ENCODE measurements around the gene AURKAIP1. TPM values are rescaled to one million over a fixed set of nuclear protein-coding genes. Genes with fewer than 3 reads are reported as not detected.
A peak's percentile ranks its signal among the peaks of the same experiment; 100 is the strongest.

The AURKAIP1 gene
- total and polyA plus RNA-seq, 9 of the 15 experiments (the other 6 are each of a cell fraction or from before 2014, with no cell fraction given), result 7.8 to 478 (median 92.0) TPM

DNA sequence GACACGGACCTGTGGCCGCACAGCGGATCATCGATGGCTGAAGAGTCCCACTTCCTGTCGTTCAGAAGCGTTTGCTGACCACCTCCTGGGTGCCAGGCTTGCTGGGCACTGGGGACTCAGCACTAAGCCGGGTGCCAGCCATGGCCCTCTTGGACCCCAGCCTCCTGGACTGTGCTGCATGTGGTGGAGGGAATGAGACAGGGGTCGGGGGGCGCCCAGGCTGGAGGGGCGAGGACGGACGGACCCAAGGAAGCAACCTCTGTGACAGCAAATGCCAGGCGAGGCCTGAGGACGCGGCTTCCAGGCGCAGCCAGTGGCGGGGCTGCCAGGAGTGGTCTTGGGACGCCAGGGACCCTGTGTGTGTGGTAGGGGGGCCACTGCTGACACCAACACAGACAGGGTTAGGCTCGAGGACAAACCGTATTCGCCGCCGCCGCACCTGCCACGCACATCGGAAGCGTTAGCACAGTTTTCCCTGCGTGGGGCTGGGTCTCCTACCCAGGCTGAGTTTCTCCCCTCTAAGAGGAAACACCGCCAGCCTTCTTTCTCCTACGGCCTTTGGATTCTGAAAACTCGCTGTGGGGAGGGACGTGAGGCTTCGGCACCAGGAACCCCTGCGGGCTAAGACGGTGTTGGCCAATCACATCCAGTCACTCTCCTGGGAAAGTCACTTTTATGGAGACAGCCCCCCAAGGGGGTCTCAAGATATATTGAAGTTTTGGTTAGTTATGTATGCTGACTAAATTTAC lies 13.6 kb downstream of the AURKAIP1 start (continued):
- TF ChIP-seq, protein P1, sequence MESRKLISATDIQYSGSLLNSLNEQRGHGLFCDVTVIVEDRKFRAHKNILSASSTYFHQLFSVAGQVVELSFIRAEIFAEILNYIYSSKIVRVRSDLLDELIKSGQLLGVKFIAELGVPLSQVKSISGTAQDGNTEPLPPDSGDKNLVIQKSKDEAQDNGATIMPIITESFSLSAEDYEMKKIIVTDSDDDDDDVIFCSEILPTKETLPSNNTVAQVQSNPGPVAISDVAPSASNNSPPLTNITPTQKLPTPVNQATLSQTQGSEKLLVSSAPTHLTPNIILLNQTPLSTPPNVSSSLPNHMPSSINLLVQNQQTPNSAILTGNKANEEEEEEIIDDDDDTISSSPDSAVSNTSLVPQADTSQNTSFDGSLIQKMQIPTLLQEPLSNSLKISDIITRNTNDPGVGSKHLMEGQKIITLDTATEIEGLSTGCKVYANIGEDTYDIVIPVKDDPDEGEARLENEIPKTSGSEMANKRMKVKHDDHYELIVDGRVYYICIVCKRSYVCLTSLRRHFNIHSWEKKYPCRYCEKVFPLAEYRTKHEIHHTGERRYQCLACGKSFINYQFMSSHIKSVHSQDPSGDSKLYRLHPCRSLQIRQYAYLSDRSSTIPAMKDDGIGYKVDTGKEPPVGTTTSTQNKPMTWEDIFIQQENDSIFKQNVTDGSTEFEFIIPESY (CRISPR knock-in tag; IDR thresholded peaks at IDR 0.05), result 0 out of 2 replicates have a peak, but pooled peaks have one; percentile 28

DNA sequence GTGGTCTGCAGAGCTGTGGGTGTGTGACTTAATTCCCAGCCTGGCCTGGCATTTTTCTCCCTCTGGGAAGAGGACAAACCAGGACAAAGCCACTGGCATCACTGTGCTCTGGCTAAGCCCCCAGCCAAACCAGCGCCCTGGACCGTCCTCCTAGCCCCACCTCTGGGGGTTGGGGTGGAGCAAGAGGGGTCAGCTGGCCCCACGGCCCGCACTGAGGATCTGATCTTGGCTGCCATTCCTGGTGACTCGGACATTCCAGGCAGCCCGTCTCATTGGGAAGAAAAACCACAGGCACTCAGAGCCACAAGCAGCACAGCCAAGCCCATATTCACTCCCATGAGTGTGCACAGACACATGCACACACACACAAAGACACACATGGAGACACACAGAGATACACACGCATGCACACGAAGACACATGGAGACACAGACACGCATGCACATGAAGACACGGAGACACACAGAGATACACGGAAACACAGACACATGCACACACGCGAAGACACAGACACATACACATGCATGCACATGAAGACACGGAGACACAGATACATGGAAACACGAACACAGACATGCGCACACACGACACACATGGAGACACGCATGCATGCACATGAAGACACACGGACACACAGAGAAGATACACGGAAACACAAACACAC lies 14.4 kb downstream of the AURKAIP1 start:
- DNase-seq (ENCODE audit: extremely low read depth in 1 of 4, low spot score in 3 of 4), result no peak
- peaks cover 19 to 64% of the 10 kb centered on the region in 2 experiments for H3K4me1 ChIP-seq (replicated peaks in 1 of 2; ENCODE audit: control insufficient read depth in 2 of 2, insufficient read depth in 2 of 2, low read length in 2 of 2)
- ChIA-PET CTCF (ENCODE audit: low intra/inter-chr PET ratio) (no interaction called here), POLR2A (no interaction called here)
- H4K20me1 ChIP-seq (replicated peaks; ENCODE audit: control insufficient read depth, insufficient read depth, low read length), result no peaks in the 10 kb centered on the region
- intact Hi-C loops (cut with micrococcal nuclease) (no loop called here), in situ Hi-C loops (cut with MboI) (loop anchor here (10.0 kb wide), 1 partner anchor 554 kb away; the partner anchor contains the start of genes CALML6 and TMEM52)
- no peak for ATAC-seq
- 70% methylated on average over 20 of the region's 20 CpGs for WGBS (ENCODE audit: insufficient coverage, low coverage, missing lambda C conversion rate)
- no peak overlapping the region for H3K4me3 ChIP-seq
- H3K9ac ChIP-seq (ENCODE audit: insufficient read depth in 1 of 2, low read depth in 2 of 2, low read length in 2 of 2), result no peak overlapping the region; a peak in 1 of 4 replicates
- BruUV-seq (replicated peaks), result no TSS peak
- no peak overlapping the region for H3K4me2 ChIP-seq (ENCODE audit: insufficient read depth, low read length)
- H3K27me3 ChIP-seq (ENCODE audit: control insufficient read depth in 2 of 2, insufficient read depth in 2 of 2, low read length in 2 of 2), result no peaks in the 10 kb centered on the region; a peak in 1 of 5 replicates
- H3K9me3 ChIP-seq (replicated peaks; ENCODE audit: control insufficient read depth, insufficient read depth, low read depth, low read length), result 0 out of 2 replicates have a peak, but pooled peaks cover 2% of the 10 kb centered on the region
- no peaks in the 10 kb centered on the region for H3K9me1 ChIP-seq (ENCODE audit: control insufficient read depth, insufficient read depth, low read length)
- H3K27ac ChIP-seq (ENCODE audit: extremely low read depth, low read depth, low read length), result no peak overlapping the region; the same call in 2 of the 3 replicates
- FAIRE-seq, result peak; percentile 69
- H3K79me2 ChIP-seq (ENCODE audit: control insufficient read depth, insufficient read depth, low read length), result peaks cover 10% of the 10 kb centered on the region; the same call in 2 of the 3 replicates
- H2AFZ ChIP-seq (ENCODE audit: low read depth, low read length), result no peak overlapping the region
- H3K36me3 ChIP-seq (ENCODE audit: control insufficient read depth, insufficient read depth, low read length), result no peaks in the 10 kb centered on the region
- no peak for TF ChIP-seq PHTF2 (CRISPR knock-in tag; IDR thresholded peaks at IDR 0.05)
- no peak for TF ChIP-seq YBX1 (IDR thresholded peaks at IDR 0.05)
- TF ChIP-seq, protein P2, sequence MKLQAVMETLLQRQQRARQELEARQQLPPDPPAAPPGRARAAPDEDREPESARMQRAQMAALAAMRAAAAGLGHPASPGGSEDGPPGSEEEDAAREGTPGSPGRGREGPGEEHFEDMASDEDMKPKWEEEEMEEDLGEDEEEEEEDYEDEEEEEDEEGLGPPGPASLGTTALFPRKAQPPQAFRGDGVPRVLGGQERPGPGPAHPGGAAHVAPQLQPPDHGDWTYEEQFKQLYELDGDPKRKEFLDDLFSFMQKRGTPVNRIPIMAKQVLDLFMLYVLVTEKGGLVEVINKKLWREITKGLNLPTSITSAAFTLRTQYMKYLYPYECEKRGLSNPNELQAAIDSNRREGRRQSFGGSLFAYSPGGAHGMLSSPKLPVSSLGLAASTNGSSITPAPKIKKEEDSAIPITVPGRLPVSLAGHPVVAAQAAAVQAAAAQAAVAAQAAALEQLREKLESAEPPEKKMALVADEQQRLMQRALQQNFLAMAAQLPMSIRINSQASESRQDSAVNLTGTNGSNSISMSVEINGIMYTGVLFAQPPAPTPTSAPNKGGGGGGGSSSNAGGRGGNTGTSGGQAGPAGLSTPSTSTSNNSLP (IDR thresholded peaks at IDR 0.05; ENCODE audit: borderline replicate concordance, low read depth, low read length), result no peak
- TF ChIP-seq, protein P3, sequence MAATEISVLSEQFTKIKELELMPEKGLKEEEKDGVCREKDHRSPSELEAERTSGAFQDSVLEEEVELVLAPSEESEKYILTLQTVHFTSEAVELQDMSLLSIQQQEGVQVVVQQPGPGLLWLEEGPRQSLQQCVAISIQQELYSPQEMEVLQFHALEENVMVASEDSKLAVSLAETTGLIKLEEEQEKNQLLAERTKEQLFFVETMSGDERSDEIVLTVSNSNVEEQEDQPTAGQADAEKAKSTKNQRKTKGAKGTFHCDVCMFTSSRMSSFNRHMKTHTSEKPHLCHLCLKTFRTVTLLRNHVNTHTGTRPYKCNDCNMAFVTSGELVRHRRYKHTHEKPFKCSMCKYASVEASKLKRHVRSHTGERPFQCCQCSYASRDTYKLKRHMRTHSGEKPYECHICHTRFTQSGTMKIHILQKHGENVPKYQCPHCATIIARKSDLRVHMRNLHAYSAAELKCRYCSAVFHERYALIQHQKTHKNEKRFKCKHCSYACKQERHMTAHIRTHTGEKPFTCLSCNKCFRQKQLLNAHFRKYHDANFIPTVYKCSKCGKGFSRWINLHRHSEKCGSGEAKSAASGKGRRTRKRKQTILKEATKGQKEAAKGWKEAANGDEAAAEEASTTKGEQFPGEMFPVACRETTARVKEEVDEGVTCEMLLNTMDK (IDR thresholded peaks at IDR 0.05; ENCODE audit: borderline replicate concordance, insufficient read depth, low read depth, low read length, poor library complexity, severe bottlenecking), result no peak
- peak; percentile 74 for TF ChIP-seq PHF20 (IDR thresholded peaks at IDR 0.05; ENCODE audit: partially characterized antibody)
- TF ChIP-seq ILF3 (IDR thresholded peaks at IDR 0.05; ENCODE audit: borderline replicate concordance), result no peak
- TF ChIP-seq MYC (IDR thresholded peaks at IDR 0.05; ENCODE audit: low read depth, low read length), result no peak
- TF ChIP-seq MYC (CRISPR knock-in tag; IDR thresholded peaks at IDR 0.05; ENCODE audit: borderline replicate concordance, low read depth), result no peak
- TF ChIP-seq ZNF75A (CRISPR knock-in tag; IDR thresholded peaks at IDR 0.05), result no peak
- peak; percentile 89; the same call in 1 of the 2 replicates for TF ChIP-seq TSC22D4 (tag; IDR thresholded peaks at IDR 0.05)
- no peak for TF ChIP-seq MAFG (tag; conservative IDR thresholded peaks at IDR 0.05)
- no peak for TF ChIP-seq CHD4 (IDR thresholded peaks at IDR 0.05; ENCODE audit: insufficient read depth, insufficient replicate concordance, low read depth, low read length, poor library complexity, severe bottlenecking)

Measured in K562 (cell line).